ENCODE measurements around the gene COX8C. TPM values are rescaled to one million over a fixed set of nuclear protein-coding genes. Genes with fewer than 3 reads are reported as not detected.
"Not testable (repeated sequence)": the region's sequence is repeated elsewhere in the genome, so short reads cannot be mapped to it uniquely, and the experiment has no call there.

Gene COX8C
- polyA plus RNA-seq, 10 donors, result 0.29 to 1.2 (median 0.53) TPM; not detected in 1

GRCh38 chr14:93320489-93320888, 26.5 kb upstream of the COX8C start:
- no peak for DNase-seq

DNA sequence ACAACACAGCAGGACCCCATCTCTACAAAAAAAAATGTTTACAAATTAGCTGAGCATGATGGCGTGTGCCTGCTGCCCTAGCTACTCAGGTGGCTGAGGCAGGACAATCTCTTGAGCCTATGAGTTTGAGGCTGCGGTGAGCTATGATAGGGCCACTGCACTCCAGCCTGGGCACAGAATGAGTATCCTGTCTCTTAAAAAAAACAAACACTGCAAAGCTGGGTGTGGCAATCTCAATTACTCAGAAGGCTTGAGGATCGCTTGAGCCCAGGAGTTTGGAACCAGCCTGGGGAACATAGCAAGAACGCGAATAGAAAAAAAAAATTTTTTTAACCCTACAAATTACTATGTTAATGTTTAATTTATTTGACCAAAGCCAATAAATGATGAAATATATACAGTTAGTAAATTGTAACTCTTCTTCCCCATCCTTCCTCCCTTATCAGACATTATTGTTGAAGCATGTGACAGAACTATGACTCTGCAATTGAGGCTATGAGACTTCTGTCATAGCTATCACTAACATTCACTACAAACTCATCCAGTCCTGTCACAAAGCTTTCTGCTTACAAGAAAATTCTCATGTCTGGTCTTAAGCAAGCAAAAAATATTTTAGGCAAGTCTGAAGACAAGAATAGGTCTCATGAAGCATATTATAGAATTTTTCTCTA, 23.9 kb upstream of the COX8C start:
- no peak for DNase-seq

DNA sequence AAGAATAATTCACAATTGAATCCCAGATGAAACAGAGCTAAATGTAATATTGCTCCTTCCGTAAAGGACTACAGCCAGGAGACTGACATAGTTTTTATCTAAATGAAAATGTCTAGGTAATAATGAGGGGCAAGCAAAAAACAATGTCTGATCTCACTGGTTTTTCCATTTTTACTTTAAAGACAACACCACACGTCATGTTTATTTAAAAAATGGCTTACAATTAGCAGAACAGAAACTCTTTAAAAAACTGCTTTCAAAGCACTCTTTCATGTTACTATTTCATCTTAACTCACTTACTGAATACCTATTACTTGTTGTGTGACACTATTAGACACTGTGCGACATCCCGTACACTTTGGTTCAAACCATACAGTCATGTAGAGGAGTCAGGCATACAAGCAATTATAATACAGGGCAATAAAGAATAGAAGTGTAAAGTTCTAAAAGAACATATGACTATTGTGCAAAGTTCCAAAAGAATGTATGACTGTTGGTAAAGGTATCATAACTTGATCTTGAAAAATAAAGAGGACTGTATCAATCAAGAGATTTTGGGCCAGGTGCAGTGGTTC, 23.3 kb upstream of the COX8C start:
- no peak for DNase-seq

DNA sequence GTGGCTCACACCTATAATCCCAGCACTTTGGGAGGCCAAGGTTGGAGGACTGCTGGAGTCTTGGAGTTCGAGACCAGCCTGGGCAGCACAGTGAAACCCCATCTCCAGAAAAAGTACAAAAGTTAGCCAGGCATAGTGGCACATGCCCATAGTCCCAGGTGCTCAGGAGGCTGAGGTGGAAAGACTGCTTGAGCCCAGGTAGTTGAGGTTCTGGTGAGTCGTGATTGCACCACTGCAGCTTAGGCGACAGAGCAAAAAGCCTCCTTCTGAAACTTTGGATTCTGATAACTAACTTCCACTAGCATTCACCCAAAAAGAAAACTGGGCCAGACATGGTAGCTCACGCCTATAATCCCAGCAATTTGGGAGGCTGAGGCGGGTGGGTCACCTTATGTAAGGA, 20.8 kb upstream of the COX8C start:
- DNase-seq, result no peak

- DNase-seq, result no peak
These were observed 18.4 kb upstream of the COX8C start for GRCh38 chr14:93328546-93328945.

GRCh38 chr14:93329965-93330608, 16.9 kb upstream of the COX8C start:
- no peak for DNase-seq

DNA sequence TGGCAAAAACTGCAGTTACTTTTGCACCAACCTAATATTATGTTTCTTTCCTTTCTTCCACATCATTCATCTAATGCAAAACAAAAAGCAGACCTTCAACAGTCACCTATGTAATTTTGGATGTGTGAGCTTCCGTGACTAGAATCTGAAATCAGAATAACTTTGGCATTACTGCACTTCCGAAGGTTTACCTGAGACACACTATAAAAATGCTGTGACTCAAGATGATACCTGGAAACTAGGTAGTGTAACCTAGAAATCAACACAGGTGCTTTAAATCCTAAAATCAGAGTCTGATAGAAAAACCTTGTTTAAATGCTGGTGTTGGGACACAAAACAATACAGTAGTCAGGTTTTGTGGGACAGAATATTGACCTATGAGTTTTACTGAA, 16.4 kb upstream of the COX8C start:
- DNase-seq, result no peak

DNA sequence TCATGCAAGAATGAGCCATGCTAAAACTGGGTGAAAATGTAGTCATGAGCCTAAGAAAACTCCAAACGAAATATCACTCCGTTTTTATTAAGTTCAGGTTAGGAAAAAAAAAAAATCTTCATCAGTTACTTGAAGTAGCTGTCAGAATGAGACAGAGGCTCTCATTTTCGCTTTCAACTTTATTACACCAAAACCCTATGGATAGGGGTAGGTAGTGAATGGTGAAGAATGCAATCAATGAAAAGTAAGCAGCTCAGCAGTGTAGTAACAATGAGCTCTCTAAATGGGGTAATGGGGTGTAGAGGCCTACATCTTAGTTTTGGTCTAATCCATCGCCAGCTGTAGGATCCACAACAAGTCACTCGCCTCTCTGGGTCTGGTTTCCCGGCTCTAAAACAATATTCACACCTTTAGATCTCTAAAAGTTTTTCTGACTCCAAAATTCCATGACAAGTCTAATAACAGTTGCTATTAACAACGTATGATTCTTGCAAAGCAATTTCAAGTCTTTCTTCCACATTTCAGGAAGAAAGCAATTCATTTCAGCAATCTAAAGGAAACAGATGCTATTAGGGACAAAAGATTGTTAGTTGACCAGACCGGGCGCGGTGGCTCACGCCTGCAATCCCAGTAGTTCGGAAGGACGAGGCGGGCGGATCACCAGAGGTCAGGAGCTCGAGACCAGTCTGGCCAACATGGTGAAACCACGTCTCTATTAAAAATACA, 15.8 kb upstream of the COX8C start:
- peak in 2 of 3 donors; percentile 3 to 19 for DNase-seq

DNA sequence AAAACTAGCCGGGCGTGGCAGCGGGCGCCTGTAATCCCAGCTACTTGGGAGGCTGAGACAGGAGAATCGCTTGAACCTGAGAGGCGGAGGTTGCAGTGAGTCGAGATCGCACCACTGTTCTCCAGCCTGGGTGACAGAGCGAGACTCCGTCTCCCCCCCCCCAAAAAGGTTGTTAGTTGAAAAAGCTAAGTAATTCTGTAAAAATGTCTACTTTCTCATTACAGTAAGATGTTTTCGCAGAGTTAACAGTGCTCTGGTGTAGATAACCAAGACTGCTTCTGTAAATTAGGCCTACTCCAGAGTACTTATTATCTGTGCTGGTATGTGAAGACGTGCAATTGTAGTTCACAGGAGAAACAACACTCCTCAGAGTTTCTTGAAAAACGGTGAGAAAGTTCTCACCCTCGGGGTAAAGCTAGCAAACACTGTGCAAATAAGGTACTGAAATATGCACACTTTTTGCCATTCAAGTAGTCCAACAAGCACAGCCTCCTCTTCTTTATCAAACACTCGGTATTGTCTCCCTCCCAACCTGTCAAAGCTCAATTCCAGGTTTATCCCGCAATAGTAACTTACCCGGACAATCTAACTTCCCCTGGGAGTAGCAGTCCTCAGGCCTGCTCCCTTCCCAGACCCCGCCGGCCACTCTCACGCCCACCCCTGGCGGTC, 15.1 kb upstream of the COX8C start:
- DNase-seq, result peak in 1 of 3 donors; percentile 63

GRCh38 chr14:93332397-93332852, 14.6 kb upstream of the COX8C start:
- peak in 2 of 3 donors; percentile 34 to 39 for DNase-seq

DNA sequence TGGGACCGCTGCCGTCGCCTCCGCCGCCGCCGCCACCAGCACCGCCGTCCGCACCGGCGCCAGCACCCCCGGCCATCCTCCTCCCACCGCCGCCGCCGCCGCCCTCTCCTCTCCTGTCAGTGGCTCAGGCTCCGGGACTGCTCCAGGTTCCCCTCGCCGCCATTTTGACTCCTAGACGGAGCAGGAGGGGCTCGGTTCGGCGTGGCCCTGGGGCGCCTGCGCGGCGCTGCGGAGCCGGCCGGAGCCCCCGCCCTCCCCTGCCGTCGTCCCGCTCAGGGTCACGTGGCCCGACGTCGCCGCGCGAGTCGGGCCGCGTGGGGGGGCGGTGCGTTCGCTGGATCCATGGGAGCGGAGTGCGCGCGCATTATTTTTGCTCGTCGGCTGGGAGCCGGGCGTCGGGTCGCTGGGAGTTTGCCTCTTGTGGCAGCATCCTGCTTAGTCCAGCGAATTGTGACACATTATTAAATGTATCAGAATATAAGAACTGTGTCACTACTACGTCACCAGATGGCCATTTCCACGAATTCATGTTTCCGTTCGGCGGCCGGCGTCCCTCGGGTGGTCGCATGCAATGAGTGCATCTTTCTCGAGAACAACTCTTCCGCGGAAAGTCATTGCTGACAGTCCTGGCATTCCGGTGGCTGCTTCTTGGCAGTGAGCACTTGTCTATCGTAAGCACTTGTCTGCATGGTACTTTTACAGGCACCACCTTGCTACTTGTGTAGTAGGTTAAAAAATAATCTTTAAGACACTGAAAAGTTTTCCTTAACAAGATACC, 13.9 kb upstream of the COX8C start, which contains the start of gene BTBD7:
Gene BTBD7 (minus strand): TSS at position 184 of the 778 bp plus-strand sequence. CDS start 36,985 bp downstream, outside the sequence.
- DNase-seq, result peak; percentile 96 to 98 (median 98)

DNA sequence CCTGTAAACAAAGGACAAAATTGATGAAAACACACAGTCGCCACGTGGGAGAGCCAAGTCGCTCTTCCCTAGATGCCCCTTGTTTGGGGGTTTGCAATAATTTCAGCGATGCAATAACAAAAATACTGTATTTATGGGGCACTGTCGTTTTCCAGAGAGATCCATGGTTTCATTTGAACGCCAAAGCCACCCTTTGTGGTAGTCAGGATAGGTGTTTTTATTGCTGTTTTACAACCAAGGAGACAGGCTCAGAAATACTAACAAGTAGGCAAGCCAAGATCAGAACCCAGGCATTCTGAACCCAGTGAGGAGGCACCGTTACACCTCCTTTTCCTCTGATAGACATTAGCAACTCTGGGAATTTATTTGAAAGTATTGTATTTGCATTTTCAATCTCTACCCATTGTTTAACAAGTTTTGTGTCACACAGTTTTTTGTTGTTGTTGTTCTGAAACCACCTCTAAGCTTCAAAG, 13.3 kb upstream of the COX8C start:
- no peak for DNase-seq

DNA sequence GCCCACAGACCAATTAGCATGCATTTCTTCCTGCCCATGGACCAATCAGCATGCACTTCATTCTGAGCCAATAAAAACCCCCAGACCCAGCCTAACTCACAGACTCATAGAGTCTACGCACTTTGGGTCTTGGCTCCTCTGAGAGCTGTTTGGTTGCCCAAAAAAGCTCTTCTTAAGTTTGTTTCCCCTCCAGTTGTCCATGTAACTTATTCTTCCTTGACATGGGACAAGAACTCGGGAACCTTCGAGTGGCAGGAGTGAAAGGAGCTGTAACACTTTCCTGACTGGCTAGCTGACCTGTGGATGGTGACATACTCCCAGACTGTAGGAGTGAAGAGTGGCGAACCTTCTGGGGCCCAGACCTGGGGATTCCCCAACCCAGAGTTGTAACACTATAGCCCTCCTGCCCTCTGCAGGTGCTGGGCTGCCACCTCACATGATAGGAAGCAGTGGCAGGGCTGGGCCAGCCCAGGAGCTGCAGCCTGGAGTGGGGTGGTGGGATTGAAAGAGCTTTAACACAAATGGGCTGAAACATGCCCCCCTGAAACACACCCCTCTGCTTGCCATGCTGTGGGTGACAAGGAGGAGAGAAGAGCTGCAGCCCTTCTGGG, 9.7 kb upstream of the COX8C start:
- no peak for DNase-seq

DNA sequence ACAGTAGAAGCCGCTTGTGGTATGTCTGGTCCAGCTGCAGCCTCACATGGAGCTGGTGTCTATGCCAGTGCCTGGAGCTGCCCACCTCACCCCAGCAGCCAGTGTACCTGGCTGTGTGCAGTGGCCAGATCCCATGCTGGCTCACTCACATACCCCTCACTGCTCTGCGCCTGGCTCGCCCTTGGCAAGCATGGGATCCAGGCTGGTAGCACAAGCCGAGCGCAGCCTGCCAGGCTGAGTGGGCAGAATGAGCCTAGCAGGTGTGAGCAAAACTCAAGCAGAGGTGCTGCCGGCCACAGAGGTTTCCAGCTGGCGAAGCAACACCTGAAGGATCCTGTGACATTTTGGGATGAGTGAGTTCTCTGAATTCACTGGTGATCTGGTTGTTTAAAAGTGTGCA, 9.1 kb upstream of the COX8C start:
- no peak for DNase-seq

DNA sequence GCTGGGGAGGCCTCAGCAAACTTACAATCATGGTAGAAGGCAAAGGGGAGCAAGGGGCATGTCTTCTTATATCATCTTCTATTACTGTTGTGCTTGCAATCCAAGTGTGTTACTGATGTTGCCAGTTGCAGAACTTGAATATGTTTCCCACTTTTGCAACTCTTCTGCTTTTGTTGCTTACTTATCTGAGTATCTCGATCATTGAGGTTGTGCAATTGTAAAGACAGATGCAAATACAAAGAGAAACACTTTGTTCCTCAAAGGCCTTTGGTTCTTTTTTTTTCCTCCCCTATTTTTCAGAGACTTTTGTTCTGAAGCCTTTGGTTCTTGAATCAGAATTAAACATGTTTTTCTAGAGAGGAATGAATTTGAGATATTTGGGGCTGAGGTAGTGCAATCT, 3.7 kb upstream of the COX8C start:
- no peak for DNase-seq

DNA sequence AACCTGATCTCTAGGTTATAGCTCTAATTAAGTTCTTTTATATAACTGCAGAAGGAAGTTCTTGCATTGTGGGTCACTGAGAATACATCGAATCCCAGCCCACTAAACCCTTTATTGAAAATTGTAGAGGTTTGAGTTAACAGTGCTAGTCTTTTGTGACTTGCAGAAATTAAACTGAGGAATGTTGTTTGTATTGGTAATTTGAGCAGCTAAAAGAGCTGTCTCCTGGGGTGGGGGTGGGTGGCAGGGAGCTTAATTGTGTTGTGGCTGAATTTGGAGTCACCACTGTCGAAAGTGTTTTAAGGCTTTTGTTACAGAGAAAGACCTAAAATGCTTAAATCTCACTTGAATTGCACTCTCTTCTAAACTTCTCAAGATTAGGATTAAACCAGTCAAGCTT, 3.2 kb upstream of the COX8C start:
- DNase-seq, result no peak

- no peak for DNase-seq
These were observed 868 bp downstream of the COX8C start for GRCh38 chr14:93347850-93348249.

- DNase-seq, result no peak
These were observed 1.3 kb downstream of the COX8C start for GRCh38 chr14:93348292-93348691.

DNA sequence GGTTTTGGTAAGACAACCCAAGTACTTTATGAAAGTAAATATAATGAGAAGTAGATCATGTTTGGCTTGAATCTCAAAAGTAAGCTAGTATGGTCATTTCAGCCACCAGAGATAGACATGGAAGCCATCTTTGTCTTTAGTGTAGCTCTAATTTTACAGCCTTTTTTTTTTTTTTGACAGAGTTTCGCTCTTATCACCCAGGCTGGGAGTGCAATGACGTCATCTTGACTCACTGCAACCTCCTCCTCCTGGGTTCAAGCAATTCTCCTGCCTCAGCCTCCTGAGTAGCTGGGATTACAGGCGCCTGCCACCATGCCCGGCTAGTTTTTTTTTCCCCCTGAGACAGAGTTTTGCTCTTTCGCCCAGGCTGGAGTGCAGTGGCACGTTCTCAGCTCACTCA, 7.9 kb downstream of the COX8C start:
- not testable (repeated sequence) for DNase-seq

DNA sequence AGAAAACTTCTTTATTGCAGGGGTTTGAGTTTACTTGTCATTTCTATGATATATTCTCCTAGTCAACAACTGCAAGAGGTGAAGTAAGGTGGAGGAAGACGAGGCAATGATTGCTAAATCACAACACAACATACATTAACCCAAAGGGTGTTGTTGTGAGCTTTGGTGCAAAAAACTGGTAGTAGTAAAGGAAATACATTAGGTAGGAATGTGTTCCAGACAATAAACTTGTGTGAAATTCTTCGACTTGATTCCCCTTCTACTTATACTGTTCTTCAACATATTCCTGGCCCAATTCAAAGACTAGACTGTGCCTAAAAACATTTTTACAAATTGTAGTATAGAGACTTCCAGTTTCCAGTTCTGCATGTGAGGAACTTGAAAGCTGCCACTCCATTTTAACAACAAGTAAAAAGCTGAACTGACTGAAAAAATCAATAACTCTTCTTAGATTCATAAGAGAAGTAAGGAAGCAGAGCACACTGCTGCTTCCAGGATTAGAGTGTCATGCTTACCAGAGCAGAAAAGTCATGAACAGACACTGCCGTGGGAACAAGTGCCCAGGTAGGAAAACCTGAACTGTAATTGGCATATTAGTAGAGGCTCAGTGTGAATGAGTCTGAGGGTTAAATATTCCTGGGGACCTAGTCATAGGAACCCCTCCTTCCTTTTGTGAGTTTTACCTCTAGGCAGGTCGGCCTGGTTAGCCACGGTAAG, 22.2 kb downstream of the COX8C start:
- no peak for DNase-seq

Measured in muscle of back (tissue), 11 donors.